Measurements from ENCODE around the gene RPS18.

- TF ChIP-seq, protein P1, sequence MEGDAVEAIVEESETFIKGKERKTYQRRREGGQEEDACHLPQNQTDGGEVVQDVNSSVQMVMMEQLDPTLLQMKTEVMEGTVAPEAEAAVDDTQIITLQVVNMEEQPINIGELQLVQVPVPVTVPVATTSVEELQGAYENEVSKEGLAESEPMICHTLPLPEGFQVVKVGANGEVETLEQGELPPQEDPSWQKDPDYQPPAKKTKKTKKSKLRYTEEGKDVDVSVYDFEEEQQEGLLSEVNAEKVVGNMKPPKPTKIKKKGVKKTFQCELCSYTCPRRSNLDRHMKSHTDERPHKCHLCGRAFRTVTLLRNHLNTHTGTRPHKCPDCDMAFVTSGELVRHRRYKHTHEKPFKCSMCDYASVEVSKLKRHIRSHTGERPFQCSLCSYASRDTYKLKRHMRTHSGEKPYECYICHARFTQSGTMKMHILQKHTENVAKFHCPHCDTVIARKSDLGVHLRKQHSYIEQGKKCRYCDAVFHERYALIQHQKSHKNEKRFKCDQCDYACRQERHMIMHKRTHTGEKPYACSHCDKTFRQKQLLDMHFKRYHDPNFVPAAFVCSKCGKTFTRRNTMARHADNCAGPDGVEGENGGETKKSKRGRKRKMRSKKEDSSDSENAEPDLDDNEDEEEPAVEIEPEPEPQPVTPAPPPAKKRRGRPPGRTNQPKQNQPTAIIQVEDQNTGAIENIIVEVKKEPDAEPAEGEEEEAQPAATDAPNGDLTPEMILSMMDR (IDR thresholded peaks at IDR 0.05): no peak
- TF ChIP-seq POLR2A (IDR thresholded peaks at IDR 0.05) (no peak), EP300 (IDR thresholded peaks at IDR 0.05; ENCODE audit: low read depth) (no peak)
Measured at GRCh38 chr6:33264015-33264414, 7.9 kb upstream of the RPS18 start.
